HG03108 (cell line): Measurements from ENCODE around the gene VRK3.
"Not testable (repeated sequence)": the region's sequence is repeated elsewhere in the genome, so short reads cannot be mapped to it uniquely, and the experiment has no call there.

Experiments used
- ATAC-seq: cut with Tn5 transposase; IDR thresholded peaks from one replicate; pipeline ENCODE4 v1.9.1; 2021; ENCODE audit warnings: moderate library complexity; ENCODE audit not compliant: unreplicated experiment

The VRK3 gene

DNA sequence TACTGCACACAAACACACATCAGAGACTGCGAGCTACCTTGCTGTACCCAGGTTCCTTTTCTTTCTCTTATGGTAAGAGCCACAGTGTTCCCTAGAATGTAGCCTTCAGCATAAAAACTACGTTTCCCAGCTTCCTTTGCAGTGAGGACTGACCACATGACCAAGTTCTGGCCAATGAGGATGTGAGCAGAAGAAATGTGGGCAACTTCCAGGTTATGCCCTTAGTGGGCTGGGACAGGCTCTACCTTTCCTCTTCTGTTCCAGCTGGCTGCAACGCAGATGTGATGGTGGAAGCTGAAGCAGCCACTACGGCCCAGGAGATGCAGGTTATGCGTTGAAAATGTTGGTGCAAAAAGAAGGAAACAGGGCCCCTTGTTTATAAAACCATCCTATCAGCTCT is 27.5 kb downstream of the VRK3 start:
- no peak for ATAC-seq

DNA sequence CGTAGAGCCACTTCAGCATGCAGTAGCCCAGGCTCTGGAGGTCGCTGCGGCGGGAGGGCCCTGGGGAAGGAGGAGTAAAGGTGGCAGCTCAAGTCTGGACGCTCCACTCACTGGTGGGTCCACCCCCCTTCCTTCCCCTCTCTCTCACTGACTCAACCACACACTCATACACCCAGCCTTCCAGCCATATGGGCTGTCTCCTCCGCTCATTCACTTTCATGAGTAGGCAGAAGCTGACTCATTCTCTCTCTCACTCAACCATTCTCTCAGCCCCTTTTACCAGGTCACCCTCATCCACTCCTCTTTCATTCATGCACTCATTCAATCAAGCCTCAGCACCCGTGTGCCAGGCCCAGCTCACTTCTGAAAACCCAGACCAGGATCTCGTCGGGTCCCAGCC is 36.7 kb downstream of the VRK3 start:
- ATAC-seq: no peak

DNA sequence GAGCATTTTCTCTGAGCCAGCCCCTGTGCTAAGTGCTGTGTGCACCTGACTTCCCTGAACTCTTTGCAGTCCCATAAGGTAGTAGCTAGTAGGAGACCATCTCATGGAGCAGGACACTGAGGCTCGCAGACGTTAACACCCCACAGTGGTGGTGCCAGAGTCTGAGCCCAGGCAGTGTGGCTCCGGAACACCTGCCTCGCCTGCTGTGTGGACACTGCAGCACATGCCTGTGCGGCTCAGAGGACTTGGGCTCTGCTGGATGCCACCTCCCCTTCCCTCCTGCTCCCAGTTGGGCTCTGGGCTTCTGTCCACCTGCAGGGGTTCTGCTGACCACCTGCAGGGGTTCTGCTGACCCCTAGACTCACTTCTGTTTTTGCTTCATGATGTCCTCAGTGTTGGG is 37.2 kb downstream of the VRK3 start:
- no peak for ATAC-seq

- no peak for ATAC-seq
Measured at GRCh38 chr19:49987159-49987698, 37.9 kb downstream of the VRK3 start.

DNA sequence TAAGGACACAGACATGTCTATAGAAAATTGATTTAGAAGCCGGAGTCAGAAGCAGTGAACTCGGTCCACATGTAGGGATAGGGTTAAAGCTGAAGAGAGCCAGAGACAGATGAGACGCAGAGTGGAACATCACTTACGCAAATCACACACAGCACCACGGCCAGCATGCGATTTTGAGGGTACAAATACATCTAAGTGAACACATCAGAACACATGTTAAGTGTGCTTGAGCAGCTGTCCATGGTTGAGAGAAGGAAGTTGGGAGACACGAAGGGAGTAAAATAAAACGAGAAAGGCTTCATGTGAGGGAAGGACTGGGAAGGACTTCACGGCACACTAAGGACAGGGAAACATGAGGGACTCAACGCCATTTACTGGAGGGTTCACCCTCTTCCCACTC is 38.8 kb downstream of the VRK3 start:
- no peak for ATAC-seq

DNA sequence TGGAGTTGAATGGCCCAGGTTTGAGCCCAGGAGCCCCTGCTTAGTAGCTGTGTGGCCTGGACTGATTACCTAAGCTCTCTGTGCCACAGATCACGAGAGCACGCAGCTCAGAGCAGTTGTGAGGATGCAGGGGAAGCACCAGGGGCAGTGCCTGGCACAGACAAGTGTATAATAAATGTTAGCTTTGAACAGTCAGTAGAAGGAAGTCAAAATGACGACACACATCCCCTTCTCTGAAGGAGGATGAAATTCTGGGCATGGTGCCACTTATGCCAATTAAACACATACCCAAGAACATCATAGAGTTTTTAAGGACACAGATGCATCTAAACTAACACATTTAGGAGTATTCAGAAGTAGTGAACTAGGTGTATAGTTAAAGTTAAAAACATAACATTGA is 39.3 kb downstream of the VRK3 start:
- ATAC-seq: no peak

DNA sequence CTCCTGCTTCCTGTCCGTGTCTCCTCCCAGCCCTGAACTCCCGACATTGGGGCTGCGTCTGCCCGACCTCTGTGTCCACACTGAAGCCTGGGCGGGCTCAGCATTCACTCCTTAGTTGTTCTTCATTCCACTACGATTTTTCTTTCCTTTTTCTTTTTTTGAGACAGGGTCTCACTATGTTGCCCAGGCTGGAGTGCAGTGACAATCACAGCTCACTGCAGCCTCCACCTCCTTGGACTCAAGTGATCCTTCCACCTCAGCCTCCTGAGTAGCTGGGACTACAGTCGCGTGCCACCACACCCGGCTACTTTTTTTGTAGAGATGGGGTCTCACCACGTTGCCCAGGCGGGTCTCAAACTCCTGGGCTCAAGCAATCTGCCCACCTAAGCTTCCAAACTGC is 40.7 kb downstream of the VRK3 start:
- ATAC-seq: no peak

DNA sequence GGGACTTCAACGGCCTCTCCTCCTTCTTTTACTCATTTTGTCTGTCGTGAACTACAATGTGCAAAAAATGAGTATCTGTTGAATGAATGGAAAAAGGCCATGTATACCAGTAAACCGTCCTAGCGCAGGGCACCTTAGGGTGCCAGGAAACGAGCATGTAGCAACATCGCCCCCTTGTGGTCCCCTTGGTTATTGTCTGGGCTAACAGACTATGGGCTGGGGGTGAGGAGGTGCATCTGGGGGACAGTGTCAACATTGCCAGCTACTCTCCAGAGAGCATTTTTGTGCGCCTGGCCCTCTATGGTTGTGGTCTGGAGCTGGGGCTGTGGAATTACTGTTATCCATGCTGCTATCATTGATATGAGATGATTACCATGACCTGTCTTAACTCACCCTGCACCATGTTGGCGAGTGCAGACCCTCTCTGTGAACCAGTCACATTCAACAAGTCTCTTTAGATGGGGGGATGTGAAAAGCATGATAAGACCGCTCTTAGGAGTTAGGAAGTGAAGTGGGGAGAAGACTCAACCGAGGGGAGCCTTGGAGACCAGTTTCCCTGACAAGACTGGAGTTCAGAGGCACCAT is 41.4 kb downstream of the VRK3 start:
- no peak for ATAC-seq

DNA sequence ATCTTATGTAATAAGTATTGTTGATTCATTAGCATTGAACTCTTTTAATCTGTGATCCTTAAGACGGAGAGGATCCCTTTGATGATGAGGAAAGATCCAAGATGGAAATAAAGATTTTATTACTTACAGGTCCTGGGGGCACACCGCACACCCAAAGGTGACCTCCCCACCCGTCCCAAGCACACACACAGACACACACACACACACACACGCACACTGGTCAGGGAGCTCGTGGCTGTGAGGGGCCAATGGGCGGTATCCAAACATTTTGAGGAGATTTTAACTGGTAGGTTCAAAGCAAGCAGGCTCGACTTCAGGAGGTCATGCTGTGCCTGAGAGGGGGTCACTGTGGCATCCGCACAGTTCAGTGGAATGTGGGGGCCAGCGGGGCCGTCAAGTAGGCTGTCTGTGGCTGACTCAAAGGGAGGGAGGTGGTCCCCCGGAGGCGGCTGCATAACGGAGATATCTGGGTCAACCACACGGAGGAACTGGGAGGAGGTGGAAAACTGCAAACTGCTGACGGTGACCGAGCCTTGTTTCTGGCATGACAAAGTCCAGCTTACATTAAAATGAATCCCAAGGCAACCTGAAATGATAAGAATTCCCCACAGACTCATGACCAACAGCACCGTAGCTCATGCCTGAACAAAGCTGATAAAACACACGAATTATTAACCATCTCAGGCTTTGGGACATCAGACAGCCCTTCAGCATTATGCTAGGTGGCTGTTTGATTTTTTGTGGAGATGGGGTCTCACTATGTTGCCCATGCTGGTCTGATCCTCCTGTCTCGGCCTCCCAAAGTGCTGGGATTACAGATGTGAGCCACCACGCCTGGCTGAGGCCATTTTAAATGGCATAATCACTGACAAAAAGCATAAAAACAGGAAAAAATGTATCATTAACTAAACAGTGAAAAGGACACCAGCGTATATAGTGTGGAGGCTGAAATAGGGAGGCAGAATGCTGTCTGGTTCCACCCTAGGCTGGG is 43.3 kb downstream of the VRK3 start:
- no peak for ATAC-seq

DNA sequence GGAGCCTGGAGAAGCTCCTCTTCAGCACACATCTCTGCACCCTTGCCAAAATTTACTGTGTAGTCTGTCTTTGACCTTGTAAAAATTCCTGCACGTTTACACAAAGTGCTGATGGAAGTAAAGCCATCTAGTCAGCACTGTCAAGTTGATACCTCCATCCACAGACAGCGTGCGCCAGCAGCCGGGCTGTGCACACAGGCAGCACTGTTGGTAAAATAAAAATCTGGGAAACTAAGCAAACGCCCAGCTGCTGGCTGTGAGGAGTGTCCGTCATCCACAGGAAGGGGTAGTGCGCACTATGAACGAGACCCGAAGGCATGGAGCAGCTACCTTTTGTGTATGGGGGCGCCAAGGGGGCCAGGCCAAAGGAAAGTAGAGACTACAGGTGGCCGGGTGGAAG is 46.8 kb downstream of the VRK3 start:
- no peak for ATAC-seq

DNA sequence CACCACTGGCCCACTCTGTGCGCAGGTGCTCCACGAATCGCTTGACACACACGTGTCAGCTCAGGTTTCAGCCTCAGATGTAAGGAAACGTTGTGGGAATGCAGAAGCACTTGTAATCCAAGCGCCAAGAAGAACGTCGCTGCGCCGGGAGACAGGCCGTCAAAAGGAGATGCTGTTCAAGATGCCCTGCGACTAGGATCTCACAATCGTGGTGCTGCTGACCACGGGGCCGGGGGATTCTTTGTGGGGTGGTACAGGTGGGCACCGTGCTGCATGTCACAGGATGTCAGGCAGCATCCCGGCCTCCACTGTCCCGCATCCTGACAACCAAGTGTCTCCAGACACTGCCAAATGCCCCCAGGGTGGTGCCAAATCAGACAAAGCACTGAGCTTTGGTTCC is 47.3 kb downstream of the VRK3 start:
- no peak for ATAC-seq

DNA sequence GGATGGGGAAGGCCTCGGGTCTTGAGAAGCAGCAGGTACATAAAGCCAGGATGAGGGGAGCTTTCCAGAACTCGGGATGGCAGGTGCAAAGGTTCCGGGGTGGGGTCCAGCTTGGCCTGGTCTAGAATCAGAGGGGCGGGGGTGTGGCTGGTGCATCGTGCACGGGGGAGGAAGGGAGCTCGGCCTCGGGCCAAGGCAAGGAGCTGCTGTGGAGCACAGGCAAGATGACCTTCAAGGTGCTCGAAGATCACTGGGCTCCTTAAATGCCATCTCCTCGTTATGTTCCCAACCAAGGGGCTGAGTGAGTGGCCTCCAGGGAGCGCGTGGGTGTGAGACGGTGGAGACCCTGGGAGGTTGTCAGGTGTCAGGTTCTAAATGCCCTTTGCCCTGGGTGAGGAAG is 48.1 kb downstream of the VRK3 start:
- no peak for ATAC-seq

DNA sequence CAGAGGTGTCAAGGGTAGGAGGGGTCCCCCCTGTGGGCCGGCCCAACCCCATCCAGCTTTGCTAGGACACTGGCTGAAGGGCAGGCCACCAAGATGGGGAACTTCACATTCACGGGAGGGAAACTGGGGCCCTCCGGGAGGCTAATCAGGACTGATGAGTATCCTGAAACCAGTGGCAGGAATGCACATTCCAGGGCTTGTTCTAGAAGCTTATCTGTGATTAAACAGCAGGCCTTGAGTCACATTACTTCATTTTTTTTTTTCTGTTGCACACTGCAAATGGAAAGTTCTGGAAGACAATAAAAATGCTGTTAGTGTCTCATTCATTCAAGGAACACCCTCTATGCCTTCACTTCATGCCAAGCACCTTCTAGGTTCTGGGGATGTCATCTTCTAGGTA is 48.7 kb downstream of the VRK3 start:
- ATAC-seq: no peak

DNA sequence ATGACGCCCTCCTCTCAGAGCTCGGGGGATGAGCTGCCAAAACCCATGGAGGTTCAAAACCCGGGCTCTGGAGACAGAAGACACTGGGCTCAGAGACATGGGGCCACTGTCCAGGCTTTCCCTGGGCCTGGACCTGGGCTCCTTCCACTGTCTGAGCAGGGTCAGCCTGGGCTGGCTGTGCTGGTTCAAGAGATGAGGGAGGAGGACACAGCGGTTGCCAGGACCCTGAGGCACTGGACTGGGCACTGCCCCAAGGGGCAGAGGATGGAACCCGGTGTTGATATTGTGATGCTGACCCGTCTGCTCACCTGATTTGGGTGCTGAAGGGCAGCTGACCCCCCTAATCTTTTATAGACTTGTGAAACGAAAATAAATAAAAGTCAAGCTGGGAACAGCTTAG is 50.1 kb downstream of the VRK3 start:
- no peak for ATAC-seq

GRCh38 chr19:49973987-49974386 is 51.2 kb downstream of the VRK3 start:
- ATAC-seq: no peak

- no peak for ATAC-seq
Measured at GRCh38 chr19:49972841-49973240, 52.3 kb downstream of the VRK3 start.

DNA sequence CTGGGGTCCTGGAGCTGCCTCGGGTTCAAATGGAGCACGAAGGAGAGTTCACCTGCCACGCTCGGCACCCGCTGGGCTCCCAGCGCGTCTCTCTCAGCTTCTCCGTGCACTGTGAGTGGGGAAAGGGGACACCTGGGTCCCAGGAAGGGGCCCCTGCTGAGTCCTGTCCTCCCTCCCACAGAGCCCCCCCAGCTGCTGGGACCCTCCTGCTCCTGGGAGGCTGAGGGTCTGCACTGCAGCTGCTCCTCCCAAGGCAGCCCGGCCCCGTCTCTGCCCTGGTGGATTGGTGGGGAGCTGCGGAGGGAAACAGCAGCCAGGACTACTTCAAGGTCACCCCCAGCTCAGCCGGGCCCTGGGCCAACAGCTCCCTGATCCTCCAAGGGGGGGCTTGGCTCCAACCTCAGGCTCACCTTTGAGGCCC is 53.2 kb downstream of the VRK3 start:
- ATAC-seq: no peak

DNA sequence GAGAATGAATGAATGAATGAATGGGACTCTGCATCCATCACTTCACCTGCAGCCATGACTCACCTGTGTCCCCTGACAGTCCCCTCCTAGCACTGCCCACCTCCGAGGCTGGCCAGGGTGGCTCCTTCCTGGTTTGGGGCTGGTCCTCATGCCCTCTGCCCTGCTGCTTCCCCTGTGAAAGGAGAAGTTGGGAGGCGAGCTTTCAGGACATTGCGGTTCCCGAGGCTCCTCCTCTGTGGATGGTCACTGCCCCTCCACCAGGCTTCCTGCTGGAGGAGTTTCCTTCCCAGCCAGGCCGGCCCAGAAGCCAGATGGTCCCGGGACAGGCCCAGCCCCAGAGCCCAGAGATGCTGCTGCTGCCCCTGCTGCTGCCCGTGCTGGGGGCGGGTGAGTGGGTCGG is 55.8 kb downstream of the VRK3 start:
- not testable (repeated sequence) for ATAC-seq

DNA sequence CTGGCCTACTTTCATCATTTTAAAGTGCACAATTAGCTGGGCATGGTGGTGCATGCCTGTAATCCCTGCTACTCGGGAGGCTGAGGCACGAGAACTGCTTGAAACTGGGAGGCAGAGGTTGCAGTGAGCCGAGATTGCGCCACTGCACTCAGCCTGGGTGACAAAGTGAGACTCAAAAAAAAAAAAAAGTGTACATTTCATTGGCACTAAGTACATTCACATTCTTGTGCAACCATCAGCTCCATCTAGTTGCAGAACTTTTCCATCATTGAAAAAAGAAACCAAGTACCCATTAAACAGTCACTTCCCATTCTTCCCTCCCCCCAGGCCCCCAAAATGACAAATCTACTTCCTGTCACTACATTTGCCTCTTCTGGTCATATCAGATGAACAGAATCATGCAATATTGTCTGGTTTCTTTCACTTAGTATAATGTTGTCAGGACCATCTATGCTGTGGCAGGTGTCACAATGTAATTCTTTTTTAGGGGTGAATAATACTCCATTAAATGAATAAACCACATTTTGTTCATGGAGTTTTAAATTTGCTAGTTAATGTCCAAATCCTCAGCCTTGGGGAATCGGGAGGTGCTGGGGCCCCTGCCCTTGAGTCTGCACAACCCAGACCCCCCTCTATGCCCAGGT is 56.8 kb downstream of the VRK3 start:
- no peak for ATAC-seq

DNA sequence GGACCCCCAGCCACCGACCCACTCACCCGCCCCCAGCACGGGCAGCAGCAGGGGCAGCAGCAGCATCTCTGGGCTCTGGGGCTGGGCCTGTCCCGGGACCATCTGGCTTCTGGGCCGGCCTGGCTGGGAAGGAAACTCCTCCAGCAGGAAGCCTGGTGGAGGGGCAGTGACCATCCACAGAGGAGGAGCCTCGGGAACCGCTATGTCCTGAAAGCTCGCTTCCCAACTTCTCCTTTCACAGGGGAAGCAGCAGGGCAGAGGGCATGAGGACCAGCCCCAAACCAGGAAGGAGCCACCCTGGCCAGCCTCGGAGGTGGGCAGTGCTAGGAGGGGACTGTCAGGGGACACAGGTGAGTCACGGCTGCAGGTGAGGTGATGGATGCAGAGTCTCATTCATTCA is 64.2 kb downstream of the VRK3 start, which contains the start of gene SIGLEC11:
Gene SIGLEC11, minus strand, starts transcription at position 193 of the 400 bp plus-strand sequence. Its CDS starts 91 bp downstream, at position 102.
- not testable (repeated sequence) for ATAC-seq

DNA sequence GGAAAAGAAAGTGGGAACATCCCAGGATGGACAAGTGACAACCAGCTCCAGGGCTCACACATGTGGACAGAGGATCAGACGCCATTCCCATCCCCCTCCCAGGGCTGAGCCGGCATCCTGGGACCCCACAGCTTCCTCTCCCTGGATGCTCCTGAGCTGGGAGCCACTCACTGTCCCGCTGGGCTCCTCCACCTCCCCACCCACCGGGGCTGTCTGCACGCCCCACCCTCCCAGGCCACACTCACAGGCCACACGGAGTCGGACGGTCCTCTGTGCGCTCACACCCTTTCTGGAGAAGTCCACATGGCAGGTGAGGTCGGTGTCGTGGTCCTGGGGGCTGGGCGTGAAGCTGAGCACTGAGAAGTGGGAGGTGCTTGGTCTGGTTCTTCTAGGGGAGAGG is 65.3 kb downstream of the VRK3 start:
- ATAC-seq: not testable (repeated sequence)
